OCI-LY1 (cell line): ENCODE results near the gene PTH2R.

Experiments used
- CTCF ChIP-seq: fragments of 200-600 bp; sonication (generic), shearing (Covaris generic); IDR thresholded peaks from 2 replicates; pipeline ENCODE4 v1.5.1; 2017; ENCODE audit warnings: mild to moderate bottlenecking, antibody characterized with exemption, low read length, moderate library complexity, mixed read lengths
- EZH2 ChIP-seq: fragments of 200-600 bp; sonication (generic), shearing (Covaris generic); IDR thresholded peaks from 2 replicates; pipeline ENCODE4 v1.8.0; 2017; ENCODE audit warnings: borderline replicate concordance, mixed run types, mild to moderate bottlenecking, antibody characterized with exemption, low read length, moderate library complexity, mixed read lengths

GRCh38 chr2:208509586-208509985, 103.0 kb downstream of the PTH2R start:
- TF ChIP-seq CTCF: no peak
- no peak for TF ChIP-seq EZH2
